Measurements from ENCODE around the gene GNB1.
A peak's percentile ranks its signal among the peaks of the same experiment; 100 is the strongest.

The GNB1 gene

GRCh38 chr1:1779691-1780597 is 110.9 kb downstream of the GNB1 start:
- no peak for DNase-seq

GRCh38 chr1:1779320-1779675 is 111.6 kb downstream of the GNB1 start:
- no peak for DNase-seq

GRCh38 chr1:1778663-1779319 is 112.1 kb downstream of the GNB1 start:
- peak; percentile 10 for DNase-seq

GRCh38 chr1:1777950-1778662 is 112.8 kb downstream of the GNB1 start, which contains the start of gene NADK:
Gene NADK, minus strand, starts transcription at chr1:1778470. Its CDS starts 13,064 bp downstream, at chr1:1765406.
- no peak for DNase-seq

- no peak for DNase-seq
Measured at GRCh38 chr1:1777583-1777899, 113.3 kb downstream of the GNB1 start.

- DNase-seq, result no peak
Measured at GRCh38 chr1:1776672-1777582, 114.0 kb downstream of the GNB1 start.

- no peak for DNase-seq
Measured at GRCh38 chr1:1775327-1776226, 115.3 kb downstream of the GNB1 start.

- DNase-seq, result no peak
Measured at GRCh38 chr1:1773874-1774273, 117.0 kb downstream of the GNB1 start.

- no peak for DNase-seq
Measured at GRCh38 chr1:1771096-1771495, 119.8 kb downstream of the GNB1 start.

- no peak for DNase-seq
Measured at GRCh38 chr1:1770102-1770501, 120.8 kb downstream of the GNB1 start.

- DNase-seq, result no peak
Measured at GRCh38 chr1:1768249-1768992, 122.5 kb downstream of the GNB1 start.

GRCh38 chr1:1764876-1765470 is 125.9 kb downstream of the GNB1 start:
- no peak for DNase-seq

- no peak for DNase-seq
Measured at GRCh38 chr1:1763657-1764621, 126.9 kb downstream of the GNB1 start.

- no peak for DNase-seq
Measured at GRCh38 chr1:1761504-1762376, 129.1 kb downstream of the GNB1 start.

- DNase-seq, result no peak
Measured at GRCh38 chr1:1760715-1761114, 130.2 kb downstream of the GNB1 start.

GRCh38 chr1:1760345-1760650 is 130.6 kb downstream of the GNB1 start:
- DNase-seq, result no peak

- DNase-seq, result no peak
Measured at GRCh38 chr1:1759456-1760344, 131.2 kb downstream of the GNB1 start.
